Upper lobe of right lung (tissue), 1 donor: ENCODE measurements around the gene HOXD8. TPM values are rescaled to one million over a fixed set of nuclear protein-coding genes. Genes with fewer than 3 reads are reported as not detected.
A peak's percentile ranks its signal among the peaks of the same experiment; 100 is the strongest.

ENCODE experiments used
- ATAC-seq: fragments of 200-7000 bp; cut with Tn5 transposase; one replicate; pipeline ENCODE4 v1.9.1; 2020; ENCODE audit warnings: mild to moderate bottlenecking, moderate library complexity
- DNase-seq: peaks from one replicate; pipeline ENCODE4 v3.0.0-alpha.2; 2020
- H3K27ac ChIP-seq: fragments of 200-600 bp; one replicate; pipeline ENCODE4 v1.8.0; 2022
- H3K27me3 ChIP-seq: fragments of 200-600 bp; one replicate; pipeline ENCODE4 v1.8.0; 2022; ENCODE audit warnings: mild to moderate bottlenecking
- H3K36me3 ChIP-seq: fragments of 200-600 bp; one replicate; pipeline ENCODE4 v1.8.0; 2022
- H3K4me1 ChIP-seq: fragments of 200-600 bp; one replicate; pipeline ENCODE4 v1.8.0; 2022
- H3K4me3 ChIP-seq: fragments of 200-600 bp; one replicate; pipeline ENCODE4 v1.8.0; 2022; ENCODE audit warnings: mild to moderate bottlenecking
- H3K9me3 ChIP-seq: fragments of 200-600 bp; one replicate; pipeline ENCODE4 v1.8.0; 2022
- intact Hi-C: fragments of 100-400 bp; cut with DNase I; formaldehyde crosslinking; loops from one replicate; pipeline ENCODE4 v1.11.0; 2022
- total RNA-seq: library from RNA; stranded (reverse); fragmentation: NEBNext Ultra II Directional; extraction: Animal tissue kit (Norgen Biotek cat#: 25700); gene quantifications from one replicate; pipeline ENCODE4 v1.2.1, GENCODE V29; 2021
- TF ChIP-seq, protein P1 (sequence below): fragments of 200-600 bp; IDR thresholded peaks from one replicate; pipeline ENCODE4 v1.8.0; 2022; ENCODE audit warnings: antibody characterized with exemption
- donor health status: DM: no; HTN: yes; CAD: no; lungs with severe emphysema.

HOXD8 gene
- total RNA-seq, 1 donor from 2014 or later: 2.6 TPM

DNA sequence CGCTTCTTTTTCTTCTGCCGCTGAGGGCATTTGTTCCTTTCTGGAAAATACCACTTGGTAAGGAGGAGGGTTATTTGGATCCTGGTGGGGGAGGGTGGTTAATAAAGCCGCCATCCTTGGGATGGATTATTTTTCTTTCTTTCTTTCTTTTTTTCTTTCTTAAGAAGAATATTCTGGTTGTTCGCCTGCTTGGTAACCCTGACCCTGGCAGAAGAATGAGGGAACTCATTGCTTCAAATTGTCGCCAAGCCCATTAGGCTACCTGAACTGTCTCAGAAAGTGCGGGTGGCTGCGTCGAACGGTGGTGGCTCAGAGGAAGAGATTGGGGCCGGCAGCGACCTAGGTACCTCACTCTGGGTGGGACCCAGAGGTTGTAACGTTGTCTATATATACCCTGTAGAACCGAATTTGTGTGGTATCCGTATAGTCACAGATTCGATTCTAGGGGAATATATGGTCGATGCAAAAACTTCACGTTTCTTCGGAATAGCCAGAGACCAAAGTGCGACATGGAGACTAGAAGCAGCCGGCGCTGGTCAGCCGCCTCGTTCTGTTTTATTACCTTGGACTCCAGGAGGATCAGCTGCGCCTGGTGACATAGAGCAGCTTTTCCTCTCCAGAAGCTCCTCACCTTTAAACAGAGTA lies 20.6 kb downstream of the HOXD8 start:
- TF ChIP-seq, protein P1, sequence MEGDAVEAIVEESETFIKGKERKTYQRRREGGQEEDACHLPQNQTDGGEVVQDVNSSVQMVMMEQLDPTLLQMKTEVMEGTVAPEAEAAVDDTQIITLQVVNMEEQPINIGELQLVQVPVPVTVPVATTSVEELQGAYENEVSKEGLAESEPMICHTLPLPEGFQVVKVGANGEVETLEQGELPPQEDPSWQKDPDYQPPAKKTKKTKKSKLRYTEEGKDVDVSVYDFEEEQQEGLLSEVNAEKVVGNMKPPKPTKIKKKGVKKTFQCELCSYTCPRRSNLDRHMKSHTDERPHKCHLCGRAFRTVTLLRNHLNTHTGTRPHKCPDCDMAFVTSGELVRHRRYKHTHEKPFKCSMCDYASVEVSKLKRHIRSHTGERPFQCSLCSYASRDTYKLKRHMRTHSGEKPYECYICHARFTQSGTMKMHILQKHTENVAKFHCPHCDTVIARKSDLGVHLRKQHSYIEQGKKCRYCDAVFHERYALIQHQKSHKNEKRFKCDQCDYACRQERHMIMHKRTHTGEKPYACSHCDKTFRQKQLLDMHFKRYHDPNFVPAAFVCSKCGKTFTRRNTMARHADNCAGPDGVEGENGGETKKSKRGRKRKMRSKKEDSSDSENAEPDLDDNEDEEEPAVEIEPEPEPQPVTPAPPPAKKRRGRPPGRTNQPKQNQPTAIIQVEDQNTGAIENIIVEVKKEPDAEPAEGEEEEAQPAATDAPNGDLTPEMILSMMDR: no peak
- Histone ChIP-seq H3K27me3 (peaks cover 99% of the 10 kb centered on the region), H3K36me3 (no peaks in the 10 kb centered on the region), H3K9me3 (no peaks in the 10 kb centered on the region), H3K4me1 (no peaks in the 10 kb centered on the region), H3K27ac (no peak overlapping the region), H3K4me3 (no peak overlapping the region)
- intact Hi-C loops: no loop called here
- ATAC-seq (no peak), DNase-seq (no peak)

DNA sequence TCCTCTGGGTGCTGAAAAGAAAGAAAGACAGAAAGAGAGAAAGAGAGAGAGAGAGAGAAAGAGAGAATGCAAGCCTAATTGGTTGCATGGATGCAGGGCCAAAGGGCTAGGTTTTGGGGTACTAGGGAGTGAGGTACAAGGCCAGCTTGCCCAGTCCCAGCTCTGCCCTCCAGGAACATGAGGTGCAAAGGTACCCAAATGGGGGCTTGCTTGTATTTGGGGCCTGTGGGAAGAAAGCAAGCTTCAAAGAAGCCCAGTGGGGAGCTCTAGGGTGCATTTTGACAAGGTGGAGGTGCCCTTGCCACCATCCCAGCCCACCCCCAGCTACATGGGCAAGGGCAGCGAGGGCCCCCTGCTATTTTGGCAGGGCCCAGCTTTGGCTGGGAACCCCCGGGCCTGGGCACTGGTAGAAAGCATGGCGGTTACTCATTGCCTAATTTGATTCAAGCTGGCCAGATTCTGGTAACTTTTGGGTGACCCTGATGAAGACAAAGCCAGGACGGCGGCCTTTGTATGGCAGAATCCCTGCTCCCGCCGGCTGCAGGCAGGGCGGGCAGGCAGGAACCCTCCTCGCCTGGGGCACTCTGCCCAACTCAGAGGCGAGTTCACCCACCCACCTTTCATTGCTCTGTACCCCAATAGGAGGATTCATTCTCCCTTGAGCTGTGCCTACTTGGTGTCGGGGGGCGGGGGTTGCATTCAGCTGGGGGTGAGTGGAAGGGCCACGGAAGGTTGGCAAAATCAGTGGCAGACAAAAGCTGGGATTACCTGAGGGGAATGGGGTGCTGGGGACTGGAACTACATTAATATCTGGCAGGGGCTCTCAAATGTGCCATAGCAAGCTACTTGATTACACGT lies 21.3 kb downstream of the HOXD8 start:
- no peak overlapping the region for H3K4me3 ChIP-seq
- no peak overlapping the region for H3K27ac ChIP-seq
- TF ChIP-seq, protein P1: no peak
- no peaks in the 10 kb centered on the region for H3K9me3 ChIP-seq
- H3K4me1 ChIP-seq: no peaks in the 10 kb centered on the region
- ATAC-seq: no peak
- H3K27me3 ChIP-seq: peaks cover 99% of the 10 kb centered on the region
- peak; percentile 49 for DNase-seq
- H3K36me3 ChIP-seq: no peaks in the 10 kb centered on the region
- intact Hi-C loops: no loop called here

DNA sequence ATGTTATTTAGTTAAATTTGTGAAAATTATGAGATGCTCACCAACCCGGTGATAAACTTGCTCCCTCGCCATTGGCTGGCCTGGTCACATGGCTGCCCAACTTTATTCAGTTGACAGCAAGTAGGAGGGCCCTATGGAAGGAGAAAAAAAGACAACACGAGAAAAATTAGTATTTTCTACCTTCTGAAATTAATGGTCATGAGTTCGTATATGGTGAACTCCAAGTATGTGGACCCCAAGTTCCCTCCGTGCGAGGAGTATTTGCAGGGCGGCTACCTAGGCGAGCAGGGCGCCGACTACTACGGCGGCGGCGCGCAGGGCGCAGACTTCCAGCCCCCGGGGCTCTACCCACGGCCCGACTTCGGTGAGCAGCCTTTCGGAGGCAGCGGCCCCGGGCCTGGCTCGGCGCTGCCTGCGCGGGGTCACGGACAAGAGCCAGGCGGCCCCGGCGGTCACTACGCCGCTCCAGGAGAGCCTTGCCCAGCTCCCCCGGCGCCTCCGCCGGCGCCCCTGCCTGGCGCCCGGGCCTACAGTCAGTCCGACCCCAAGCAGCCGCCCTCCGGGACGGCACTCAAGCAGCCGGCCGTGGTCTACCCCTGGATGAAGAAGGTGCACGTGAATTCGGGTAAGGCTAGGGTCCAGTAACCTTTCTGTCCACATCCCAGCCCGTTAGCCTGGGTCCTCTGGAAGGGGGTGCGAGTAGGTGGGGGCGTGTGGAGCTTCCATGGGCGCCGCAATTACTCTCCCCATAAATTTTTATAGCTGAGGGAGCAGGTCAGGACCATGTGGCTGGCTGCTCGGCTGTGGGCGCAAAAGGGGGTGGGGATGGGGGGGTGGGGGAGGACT lies 22.2 kb downstream of the HOXD8 start, which contains the start of gene HOXD4:
Gene HOXD4, plus strand, starts transcription at position 109 of the 846 bp plus-strand sequence. Its CDS starts 84 bp downstream, at position 193.
- intact Hi-C loops: no loop called here
- no peak within 1 kb of the TSS for H3K4me3 ChIP-seq
- no peak within 1 kb of the TSS for H3K27ac ChIP-seq
- TF ChIP-seq, protein P1: no peak
- peaks cover 99% of the 10 kb centered on the region for H3K27me3 ChIP-seq
- DNase-seq (no peak), ATAC-seq (no peak)
- no peaks in the 10 kb centered on the region for H3K36me3 ChIP-seq
- H3K9me3 ChIP-seq: no peaks in the 10 kb centered on the region
- no peaks in the 10 kb centered on the region for H3K4me1 ChIP-seq

- intact Hi-C loops: no loop called here
- TF ChIP-seq, protein P1: no peak
- Histone ChIP-seq H3K4me1 (no peaks in the 10 kb centered on the region), H3K27me3 (peaks cover 99% of the 10 kb centered on the region), H3K9me3 (no peaks in the 10 kb centered on the region), H3K36me3 (no peaks in the 10 kb centered on the region), H3K27ac (no peak overlapping the region), H3K4me3 (no peak overlapping the region)
- ATAC-seq (no peak), DNase-seq (no peak)
These were observed 23.1 kb downstream of the HOXD8 start for GRCh38 chr2:176152350-176153181.
